ENCODE measurements around the gene SLC35F5. TPM values are rescaled to one million over a fixed set of nuclear protein-coding genes. Genes with fewer than 3 reads are reported as not detected.

SLC35F5 gene
- total and polyA plus RNA-seq, 7 donors: 23.1 to 86.3 (median 48.9) TPM

DNA sequence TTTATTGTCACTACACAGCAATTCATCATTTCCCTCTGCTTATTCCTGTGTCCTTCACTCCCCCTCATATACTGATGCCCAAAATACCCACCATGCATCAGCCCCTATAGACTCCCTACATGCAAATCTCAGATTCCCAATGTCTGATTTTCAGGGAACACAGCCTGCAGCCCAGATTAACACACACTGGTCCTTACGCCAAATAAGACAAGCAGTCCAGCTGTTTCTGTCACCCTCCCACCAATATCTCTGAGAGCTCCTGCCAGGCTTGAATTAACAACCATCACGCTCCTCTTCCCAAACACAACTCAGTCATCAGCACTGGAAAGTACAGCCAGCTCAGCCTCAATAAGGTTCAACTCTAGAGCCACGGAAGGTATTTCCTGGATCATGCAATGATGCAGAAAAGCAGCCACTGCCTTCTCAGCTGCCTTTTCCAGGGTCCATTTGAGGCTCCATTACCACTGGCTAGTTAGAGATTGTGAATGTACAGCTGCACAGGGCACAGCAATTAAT is 39.0 kb upstream of the SLC35F5 start:
- 38 to 49% (median 43%) methylated on average over 3 of the region's 3 CpGs for WGBS, 3 donors
- intact Hi-C loops (cut with DNase I): no loop called here

DNA sequence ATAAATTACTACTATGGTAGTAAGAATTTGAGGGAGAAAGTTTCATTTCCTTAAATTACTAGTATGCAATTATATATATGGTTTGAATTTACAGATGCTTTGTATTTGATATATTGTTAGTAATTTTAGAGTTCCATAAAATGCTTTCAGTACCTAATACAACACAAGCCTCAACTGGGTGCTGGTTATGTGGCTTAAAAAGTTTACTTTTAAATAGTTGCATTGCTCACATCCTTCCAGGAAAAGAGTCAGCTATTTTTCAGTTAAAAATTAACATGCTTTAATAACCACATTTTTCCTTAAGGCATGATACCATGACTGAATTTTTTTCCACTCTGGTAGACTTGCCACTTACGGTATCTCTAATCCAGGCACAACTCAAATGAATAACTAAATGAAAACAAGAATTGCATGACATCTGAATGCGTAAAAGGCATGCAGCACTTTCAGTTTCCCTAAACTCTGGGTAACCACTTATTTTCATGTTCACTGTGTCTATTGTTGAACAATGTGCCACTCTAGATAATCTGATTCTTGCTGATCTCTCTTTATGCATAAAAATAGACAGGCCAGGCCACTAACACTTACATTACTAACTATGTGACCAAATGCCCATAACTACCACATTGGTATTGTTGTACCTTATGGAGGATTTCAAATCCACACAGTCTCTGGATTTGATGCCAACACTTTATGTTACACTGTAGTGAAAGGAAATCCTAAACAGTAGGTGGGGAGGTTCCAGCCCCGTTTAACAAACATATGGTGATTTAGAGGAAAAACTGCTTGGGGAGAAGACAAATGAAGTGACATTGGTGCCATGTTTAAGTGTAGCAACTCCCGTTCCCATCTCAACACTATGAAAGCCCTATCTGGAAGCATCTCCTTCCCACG is 35.5 kb upstream of the SLC35F5 start:
- no peaks in the 10 kb centered on the region for H3K27me3 ChIP-seq (ENCODE audit: insufficient read depth in 3 of 3, low read length in 2 of 3)
- 63 to 78% (median 66%) methylated on average over 5 of the region's 5 CpGs for WGBS, 3 donors

More for the DNA sequence above, 39.0 kb upstream of the SLC35F5 start:
- H3K9me3 ChIP-seq: no peaks in the 10 kb centered on the region
- no peaks in the 10 kb centered on the region for H3K36me3 ChIP-seq (ENCODE audit: insufficient read depth in 1 of 2, low read depth in 1 of 2)
- peak in 1 of 4 donors; percentile 42 for ATAC-seq
- no peaks in the 10 kb centered on the region for H3K27me3 ChIP-seq (ENCODE audit: insufficient read depth in 3 of 3, low read length in 2 of 3)
- H3K27ac ChIP-seq: no peak overlapping the region
- DNase-seq: no peak
- H3K4me3 ChIP-seq: no peak overlapping the region
- H3K4me1 ChIP-seq: no peaks in the 10 kb centered on the region
- TF ChIP-seq, protein P1, sequence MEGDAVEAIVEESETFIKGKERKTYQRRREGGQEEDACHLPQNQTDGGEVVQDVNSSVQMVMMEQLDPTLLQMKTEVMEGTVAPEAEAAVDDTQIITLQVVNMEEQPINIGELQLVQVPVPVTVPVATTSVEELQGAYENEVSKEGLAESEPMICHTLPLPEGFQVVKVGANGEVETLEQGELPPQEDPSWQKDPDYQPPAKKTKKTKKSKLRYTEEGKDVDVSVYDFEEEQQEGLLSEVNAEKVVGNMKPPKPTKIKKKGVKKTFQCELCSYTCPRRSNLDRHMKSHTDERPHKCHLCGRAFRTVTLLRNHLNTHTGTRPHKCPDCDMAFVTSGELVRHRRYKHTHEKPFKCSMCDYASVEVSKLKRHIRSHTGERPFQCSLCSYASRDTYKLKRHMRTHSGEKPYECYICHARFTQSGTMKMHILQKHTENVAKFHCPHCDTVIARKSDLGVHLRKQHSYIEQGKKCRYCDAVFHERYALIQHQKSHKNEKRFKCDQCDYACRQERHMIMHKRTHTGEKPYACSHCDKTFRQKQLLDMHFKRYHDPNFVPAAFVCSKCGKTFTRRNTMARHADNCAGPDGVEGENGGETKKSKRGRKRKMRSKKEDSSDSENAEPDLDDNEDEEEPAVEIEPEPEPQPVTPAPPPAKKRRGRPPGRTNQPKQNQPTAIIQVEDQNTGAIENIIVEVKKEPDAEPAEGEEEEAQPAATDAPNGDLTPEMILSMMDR (IDR thresholded peaks at IDR 0.05): no peak

DNA sequence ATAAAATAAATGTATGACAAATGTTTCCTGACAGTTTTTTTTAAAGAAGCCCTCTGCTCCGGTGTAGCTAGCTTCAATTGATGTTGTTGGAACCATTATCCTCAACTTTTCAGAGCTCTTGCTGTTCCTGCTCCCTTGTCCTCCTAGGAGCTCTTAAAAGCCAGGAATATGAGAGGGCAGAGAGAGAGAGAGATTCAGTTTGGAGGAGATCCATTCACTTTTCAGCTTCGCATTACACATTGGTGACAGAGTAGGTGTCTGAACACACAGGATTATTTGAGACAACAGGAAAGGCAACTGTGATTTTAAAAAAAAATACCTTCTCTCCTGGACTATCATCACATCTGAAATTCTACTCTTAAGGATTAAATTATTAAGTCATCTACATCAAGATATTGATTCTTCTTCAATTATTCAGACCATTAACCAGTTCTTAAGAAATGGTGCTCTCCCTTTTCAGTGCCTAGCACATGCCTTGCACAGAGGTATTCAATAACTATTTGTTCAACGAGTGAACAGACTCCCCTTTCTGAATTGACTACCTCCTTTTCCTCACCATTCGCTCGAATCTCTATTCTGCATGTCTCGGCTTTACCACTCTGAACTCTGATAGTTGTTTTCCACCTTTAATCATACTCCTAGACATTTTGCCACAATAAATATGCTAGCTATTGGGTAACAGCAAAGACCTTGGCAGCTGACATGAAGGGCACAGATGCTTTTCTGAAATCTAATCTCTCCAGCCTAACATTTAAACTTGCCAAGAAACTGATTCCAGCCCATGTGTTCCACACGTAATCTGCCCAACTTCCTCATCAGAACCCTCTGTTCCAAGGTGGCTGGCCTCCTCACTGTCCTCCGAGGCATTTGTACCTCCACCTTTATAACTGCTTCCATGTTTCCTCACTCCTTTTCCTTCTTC is 28.6 kb upstream of the SLC35F5 start:
- TF ChIP-seq, protein P1 (IDR thresholded peaks at IDR 0.05): no peak
- Histone ChIP-seq H3K4me3 (no peak overlapping the region), H3K27me3 (ENCODE audit: insufficient read depth in 3 of 3, low read length in 2 of 3) (no peaks in the 10 kb centered on the region), H3K9me3 (peaks cover 5% of the 10 kb centered on the region), H3K27ac (peak overlapping the region; percentile 54), H3K36me3 (ENCODE audit: insufficient read depth in 1 of 2, low read depth in 1 of 2) (no peaks in the 10 kb centered on the region), H3K4me1 (peaks cover 7% of the 10 kb centered on the region)
- ATAC-seq (peak; percentile 87 to 96 (median 92)), DNase-seq (no peak)
- WGBS, 3 donors: 11 to 28% (median 21%) methylated on average over 8 of the region's 8 CpGs
- intact Hi-C loops (cut with DNase I): no loop called here

More for the DNA sequence above, 35.5 kb upstream of the SLC35F5 start:
- ATAC-seq: no peak
- intact Hi-C loops (cut with DNase I): no loop called here
- DNase-seq: no peak
- Histone ChIP-seq H3K9me3 (peaks cover 6% of the 10 kb centered on the region), H3K27ac (no peak overlapping the region), H3K4me1 (no peaks in the 10 kb centered on the region), H3K36me3 (ENCODE audit: insufficient read depth in 1 of 2, low read depth in 1 of 2) (no peaks in the 10 kb centered on the region), H3K4me3 (no peak overlapping the region)
- TF ChIP-seq, protein P1 (IDR thresholded peaks at IDR 0.05): no peak

DNA sequence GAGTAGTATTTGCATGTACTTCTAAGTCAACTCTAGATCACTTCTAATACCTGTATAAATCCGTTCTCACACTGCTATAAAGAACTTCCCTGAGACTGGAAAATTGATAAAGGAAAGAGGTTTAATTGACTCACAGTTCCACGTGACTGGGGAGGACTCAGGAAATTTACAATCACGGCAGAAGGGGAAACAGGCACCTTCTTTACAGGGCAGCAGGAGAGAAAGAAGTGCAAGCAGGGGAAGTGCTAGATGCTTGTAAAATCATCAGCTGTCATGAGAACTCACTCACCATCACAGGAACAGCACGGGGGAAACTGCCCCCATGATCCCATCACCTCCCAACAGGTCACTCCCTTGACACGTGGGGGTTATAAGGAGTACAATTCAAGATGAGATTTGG is 24.0 kb upstream of the SLC35F5 start:
- Histone ChIP-seq H3K27me3 (ENCODE audit: insufficient read depth in 3 of 3, low read length in 2 of 3) (no peaks in the 10 kb centered on the region), H3K36me3 (ENCODE audit: insufficient read depth in 1 of 2, low read depth in 1 of 2) (no peaks in the 10 kb centered on the region), H3K4me3 (no peak overlapping the region), H3K27ac (no peak overlapping the region), H3K9me3 (peaks cover 3% of the 10 kb centered on the region), H3K4me1 (peaks cover under 1% of the 10 kb centered on the region)
- TF ChIP-seq, protein P1 (IDR thresholded peaks at IDR 0.05): no peak
- WGBS, 3 donors: 26 to 37% (median 34%) methylated on average over 5 of the region's 5 CpGs
- DNase-seq: no peak
- no peak for ATAC-seq
- intact Hi-C loops (cut with DNase I): no loop called here

All from psoas muscle (tissue), 8 donors.